Measurements from ENCODE around the gene PNPLA1.

The PNPLA1 gene

GRCh38 chr6:36317623-36318022 is 47.8 kb downstream of the PNPLA1 start:
- no peak for DNase-seq (ENCODE audit: low read depth)

- no peak for DNase-seq (ENCODE audit: low read depth)
Measured at GRCh38 chr6:36318690-36319435, 49.0 kb downstream of the PNPLA1 start.

GRCh38 chr6:36319436-36319762 is 49.5 kb downstream of the PNPLA1 start:
- no peak for DNase-seq (ENCODE audit: low read depth)

DNA sequence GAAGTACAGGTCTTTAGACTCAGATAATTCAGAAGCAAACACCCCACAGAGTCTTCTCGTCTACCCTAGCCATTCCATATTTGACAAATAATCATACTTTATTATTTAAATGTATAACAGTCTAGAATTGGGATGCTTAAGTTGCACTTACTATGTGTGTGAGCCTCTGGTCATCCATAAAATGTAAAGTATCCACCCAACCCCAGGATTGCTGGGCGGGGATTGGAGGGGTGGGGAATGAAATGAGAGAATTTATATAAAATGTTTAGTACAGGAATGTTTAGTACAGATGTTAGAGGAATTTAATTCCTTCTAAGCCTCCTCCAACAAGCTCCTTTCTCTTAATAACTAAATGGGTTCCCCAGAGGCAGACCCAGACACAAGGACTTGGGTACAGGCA is 50.0 kb downstream of the PNPLA1 start:
- no peak for DNase-seq (ENCODE audit: low read depth)

DNA sequence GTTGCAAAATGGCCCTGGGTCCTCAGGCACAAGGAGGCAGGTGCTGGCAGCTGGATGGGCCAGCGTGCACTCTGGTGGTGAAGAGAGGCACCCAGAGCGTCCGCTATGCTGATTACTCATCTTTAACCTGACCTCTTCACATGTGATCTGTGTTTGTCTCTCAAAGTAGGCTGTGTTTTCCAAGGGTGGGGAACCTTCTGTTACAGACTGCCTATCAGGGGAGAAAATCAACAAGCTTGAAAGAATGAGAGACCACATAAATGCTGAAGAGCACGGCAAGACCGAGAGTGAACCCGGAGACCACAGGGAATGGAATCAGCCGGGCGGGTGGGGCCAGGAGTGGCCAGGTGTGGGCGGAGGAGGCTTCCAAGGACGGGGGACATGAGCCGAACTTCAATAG is 50.6 kb downstream of the PNPLA1 start:
- no peak for DNase-seq (ENCODE audit: low read depth)

GRCh38 chr6:36322591-36322990 is 52.7 kb downstream of the PNPLA1 start:
- no peak for DNase-seq (ENCODE audit: low read depth)

DNA sequence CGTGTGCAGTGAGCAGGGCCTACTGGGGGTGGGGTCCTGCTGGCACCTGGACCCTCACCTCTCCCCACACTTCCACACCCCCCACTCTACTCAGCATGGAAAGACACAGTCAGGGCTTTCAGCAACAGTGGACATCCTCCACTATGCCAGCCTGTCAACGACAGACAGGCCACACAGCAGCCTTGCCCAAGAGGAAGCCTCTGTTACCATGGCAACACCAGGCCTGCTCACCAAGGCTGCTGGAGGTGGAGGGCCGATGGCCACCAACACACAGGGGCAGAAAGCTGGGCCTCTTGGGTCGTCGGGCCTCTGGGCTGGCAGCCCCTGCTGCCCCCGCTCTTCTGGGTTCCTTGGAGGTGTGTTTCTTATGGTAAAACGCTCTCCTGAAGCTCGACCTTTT is 53.2 kb downstream of the PNPLA1 start:
- peak; percentile 34 for DNase-seq (ENCODE audit: low read depth)

DNA sequence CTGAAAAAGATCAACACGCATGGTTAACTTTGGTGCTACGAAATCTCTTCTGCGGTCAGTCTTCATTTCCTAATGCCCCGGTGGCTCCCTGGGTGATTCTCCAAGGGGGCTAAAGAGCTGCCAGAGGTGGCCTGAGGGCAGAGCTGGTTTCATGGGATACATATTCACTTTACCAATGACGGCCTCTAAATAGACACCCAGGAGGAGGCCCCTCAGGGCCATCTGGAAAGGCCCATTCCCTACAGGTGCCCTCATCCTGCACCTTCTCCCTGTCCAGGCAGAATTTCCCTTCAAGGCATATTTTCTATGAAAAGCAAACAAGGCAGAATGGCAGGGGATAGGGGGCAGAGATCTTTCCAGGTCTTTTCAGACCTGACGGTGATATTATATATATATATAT is 54.3 kb downstream of the PNPLA1 start:
- DNase-seq (ENCODE audit: low read depth), result no peak

GRCh38 chr6:36324715-36325114 is 54.9 kb downstream of the PNPLA1 start:
- no peak for DNase-seq (ENCODE audit: low read depth)

DNA sequence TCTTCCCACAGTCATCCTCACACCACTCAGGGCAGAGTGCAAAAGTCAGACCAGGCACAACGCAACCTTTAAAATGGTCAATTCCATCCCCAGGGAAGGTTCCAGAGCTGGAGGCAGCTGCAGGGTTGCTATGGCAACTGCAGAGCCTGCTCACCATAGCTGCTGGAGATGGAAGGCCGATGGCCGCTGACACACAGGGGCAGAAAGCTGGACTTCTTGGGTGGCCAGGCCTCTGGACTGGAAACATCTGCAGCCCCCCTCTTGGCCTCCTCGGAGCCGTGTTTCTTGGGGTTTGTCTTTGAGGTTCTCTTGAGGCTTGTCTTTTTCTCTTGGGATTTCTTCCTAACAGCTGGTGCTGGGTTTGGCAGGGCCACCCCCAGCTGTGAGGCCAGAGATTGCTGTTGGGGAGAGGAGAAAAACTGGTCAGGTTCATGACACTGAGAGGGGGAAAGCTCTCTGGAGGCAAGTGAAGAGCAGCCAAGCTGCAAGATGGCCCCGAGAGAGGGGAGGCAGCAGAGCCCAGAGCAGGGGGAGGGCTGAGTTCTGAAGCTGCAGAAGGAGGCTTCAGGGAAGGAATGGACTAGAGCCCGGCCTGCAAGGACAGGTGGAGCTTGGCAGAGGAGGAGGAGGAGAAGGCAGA is 56.6 kb downstream of the PNPLA1 start:
- DNase-seq (ENCODE audit: low read depth), result no peak

- DNase-seq (ENCODE audit: low read depth), result no peak
Measured at GRCh38 chr6:36327226-36327918, 57.5 kb downstream of the PNPLA1 start.

- DNase-seq (ENCODE audit: low read depth), result no peak
Measured at GRCh38 chr6:36327919-36328236, 58.0 kb downstream of the PNPLA1 start.

GRCh38 chr6:36328600-36328999 is 58.7 kb downstream of the PNPLA1 start:
- no peak for DNase-seq (ENCODE audit: low read depth)

- DNase-seq (ENCODE audit: low read depth), result no peak
Measured at GRCh38 chr6:36329798-36330291, 60.0 kb downstream of the PNPLA1 start.

DNA sequence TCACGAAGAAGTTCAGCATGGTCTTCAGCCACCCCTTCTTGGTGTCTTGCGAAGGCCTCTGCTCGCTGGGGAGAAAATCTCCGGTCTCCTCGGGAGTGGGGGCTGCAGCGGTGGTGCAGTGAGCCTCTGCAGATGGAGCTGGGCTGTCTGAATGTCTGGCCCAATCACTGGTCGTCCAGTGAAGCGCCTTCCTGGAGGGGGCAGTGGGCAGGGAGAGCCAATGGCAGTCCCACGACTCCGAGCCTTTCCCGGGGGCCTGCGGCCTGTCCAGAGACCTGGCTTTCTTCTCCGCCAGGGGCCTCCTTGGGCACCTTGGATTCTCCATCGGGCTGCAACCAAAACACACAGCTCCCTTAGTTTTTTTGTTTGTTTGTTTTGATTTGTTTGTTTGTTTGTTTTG is 60.5 kb downstream of the PNPLA1 start:
- no peak for DNase-seq (ENCODE audit: low read depth)

DNA sequence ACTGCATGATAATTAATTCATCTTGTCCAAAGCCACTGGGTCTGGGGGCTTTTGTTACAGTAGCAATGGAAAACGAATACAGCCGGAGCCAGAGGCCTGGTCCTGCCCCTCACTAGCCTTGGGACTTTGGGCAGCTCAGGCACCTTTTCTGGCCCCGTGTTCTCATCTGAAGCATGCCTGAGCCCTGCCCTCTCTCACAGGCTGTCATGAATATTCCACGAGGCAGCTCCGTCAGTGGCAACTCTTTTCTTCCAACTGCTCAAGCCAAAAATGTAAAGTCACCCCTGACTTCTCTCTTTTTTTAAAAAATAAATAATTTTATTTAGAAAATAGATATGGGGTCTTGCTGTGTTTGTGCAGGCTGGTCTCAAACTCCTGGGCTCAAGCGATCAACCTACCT is 61.5 kb downstream of the PNPLA1 start:
- no peak for DNase-seq (ENCODE audit: low read depth)

GRCh38 chr6:36333171-36333895 is 63.5 kb downstream of the PNPLA1 start:
- no peak for DNase-seq (ENCODE audit: low read depth)

GRCh38 chr6:36333931-36334725 is 64.3 kb downstream of the PNPLA1 start:
- no peak for DNase-seq (ENCODE audit: low read depth)

GRCh38 chr6:36334832-36335459 is 65.1 kb downstream of the PNPLA1 start:
- no peak for DNase-seq (ENCODE audit: low read depth)

GRCh38 chr6:36335465-36336207 is 65.8 kb downstream of the PNPLA1 start:
- DNase-seq (ENCODE audit: low read depth), result no peak

Measured in ELR (cell line).